HFFc6 (cell line): Measurements from ENCODE around the gene MFAP2. TPM values are rescaled to one million over a fixed set of nuclear protein-coding genes. Genes with fewer than 3 reads are reported as not detected.

ENCODE experiments used
- DNase-seq: peaks from one replicate; pipeline ENCODE4 v3.0.0-alpha.2; 2018
- H3K27ac Mint-ChIP-seq: 2 replicates; pipeline ENCODE4 v1.8.0; 2020; ENCODE audit warnings: mild to moderate bottlenecking, mixed read lengths
- H3K27me3 Mint-ChIP-seq: 2 replicates; pipeline ENCODE4 v1.8.0; 2021; ENCODE audit warnings: mild to moderate bottlenecking, moderate library complexity, mixed read lengths; ENCODE audit not compliant: insufficient read depth
- H3K36me3 Mint-ChIP-seq: 2 replicates; pipeline ENCODE4 v1.8.0; 2021; ENCODE audit warnings: low read depth, mixed read lengths
- H3K4me1 Mint-ChIP-seq: 2 replicates; pipeline ENCODE4 v1.8.0; 2020; ENCODE audit warnings: low read depth, mixed read lengths
- H3K4me3 Mint-ChIP-seq: 2 replicates; pipeline ENCODE4 v1.8.0; 2020; ENCODE audit warnings: mild to moderate bottlenecking, moderate library complexity, mixed read lengths
- H3K9me3 Mint-ChIP-seq: 2 replicates; pipeline ENCODE4 v1.8.0; 2020; ENCODE audit warnings: mild to moderate bottlenecking, mixed read lengths
- CTCF ChIP-seq: fragments of 200-600 bp; sonication (generic); IDR thresholded peaks from 2 replicates; pipeline ENCODE4 v1.5.0; 2021; ENCODE audit warnings: antibody characterized with exemption, mild to moderate bottlenecking
- total RNA-seq, 6 experiments: library from RNA; stranded (reverse); fragmentation: NEBNext Ultra II Directional; extraction: Animal tissue kit (Norgen Biotek cat#: 25700); gene quantifications; 2 replicates in 1 of 6; 3 replicates in 5 of 6; pipeline ENCODE4 v1.2.3, GENCODE V29; 2021

MFAP2 gene
- total RNA-seq, 6 experiments from 2014 or later = 33.7 to 53.4 (median 47.5) TPM

GRCh38 chr1:17024721-17025120 is 44.3 kb upstream of the MFAP2 start:
- no peak for TF ChIP-seq CTCF
- no peak overlapping the region for H3K4me3 Mint-ChIP-seq
- no peak for DNase-seq
- no peaks in the 10 kb centered on the region for H3K4me1 Mint-ChIP-seq
- no peak overlapping the region for H3K27ac Mint-ChIP-seq
- no peaks in the 10 kb centered on the region for H3K9me3 Mint-ChIP-seq
- H3K27me3 Mint-ChIP-seq = no peaks in the 10 kb centered on the region
- peaks cover 36% of the 10 kb centered on the region for H3K36me3 Mint-ChIP-seq

GRCh38 chr1:17023573-17023972 is 43.2 kb upstream of the MFAP2 start:
- TF ChIP-seq CTCF = peak; percentile 55
- H3K36me3 Mint-ChIP-seq = peaks cover 42% of the 10 kb centered on the region
- H3K4me1 Mint-ChIP-seq = no peaks in the 10 kb centered on the region
- no peak for DNase-seq
- H3K27me3 Mint-ChIP-seq = no peaks in the 10 kb centered on the region
- no peaks in the 10 kb centered on the region for H3K9me3 Mint-ChIP-seq
- no peak overlapping the region for H3K4me3 Mint-ChIP-seq
- no peak overlapping the region for H3K27ac Mint-ChIP-seq

- DNase-seq = no peak
- no peaks in the 10 kb centered on the region for H3K9me3 Mint-ChIP-seq
- H3K36me3 Mint-ChIP-seq = peaks cover 42% of the 10 kb centered on the region
- no peak overlapping the region for H3K4me3 Mint-ChIP-seq
- H3K4me1 Mint-ChIP-seq = no peaks in the 10 kb centered on the region
- no peak overlapping the region for H3K27ac Mint-ChIP-seq
- H3K27me3 Mint-ChIP-seq = no peaks in the 10 kb centered on the region
- TF ChIP-seq CTCF = no peak
Measured at GRCh38 chr1:17023102-17023501, 42.7 kb upstream of the MFAP2 start.

GRCh38 chr1:17021896-17022295 is 41.5 kb upstream of the MFAP2 start:
- H3K36me3 Mint-ChIP-seq = peaks cover 33% of the 10 kb centered on the region
- DNase-seq = no peak
- no peak overlapping the region for H3K4me3 Mint-ChIP-seq
- H3K27me3 Mint-ChIP-seq = no peaks in the 10 kb centered on the region
- no peaks in the 10 kb centered on the region for H3K4me1 Mint-ChIP-seq
- H3K27ac Mint-ChIP-seq = no peak overlapping the region
- TF ChIP-seq CTCF = no peak
- H3K9me3 Mint-ChIP-seq = no peaks in the 10 kb centered on the region

- no peaks in the 10 kb centered on the region for H3K27me3 Mint-ChIP-seq
- peaks cover 33% of the 10 kb centered on the region for H3K36me3 Mint-ChIP-seq
Measured at GRCh38 chr1:17020502-17020901, 40.1 kb upstream of the MFAP2 start.

More at GRCh38 chr1:17020502-17020901, 40.1 kb upstream of the MFAP2 start:
- Mint-ChIP-seq H3K9me3 (no peaks in the 10 kb centered on the region), H3K4me3 (no peak overlapping the region), H3K27ac (no peak overlapping the region), H3K4me1 (peaks cover 10% of the 10 kb centered on the region)
- DNase-seq = peak; percentile 34
- no peak for TF ChIP-seq CTCF
